CD14-positive monocyte (primary cell): Measurements from ENCODE around the gene MRPL4. TPM values are rescaled to one million over a fixed set of nuclear protein-coding genes. Genes with fewer than 3 reads are reported as not detected.

Source experiments
- DNase-seq, 3 donors: peaks; one replicate each; pipeline ENCODE4 v3.0.0-alpha.2; 2011 to 2022
- H2AFZ ChIP-seq: 2 replicates; pipeline ENCODE4 v1.6.0; 2012; ENCODE audit warnings: mild to moderate bottlenecking, low read depth, low read length, inconsistent platforms; ENCODE audit not compliant: insufficient read depth, poor library complexity, severe bottlenecking
- H3K27ac ChIP-seq, 2 donors: 1 replicate in 1 of 2; 2 replicates in 1 of 2; pipeline ENCODE4 v1.5.1; 2012 to 2013; ENCODE audit warnings: low read length in 2 of 2, control low read depth in 1 of 2, inconsistent platforms in 1 of 2, low read depth in 1 of 2, mild to moderate bottlenecking in 1 of 2
- H3K27me3 ChIP-seq, 2 donors: one replicate each; pipeline versions ENCODE4 v1.6.0 to v1.6.1; 2011 to 2013; ENCODE audit warnings: low read length in 2 of 2; ENCODE audit not compliant: control insufficient read depth in 2 of 2, insufficient read depth in 2 of 2
- H3K36me3 ChIP-seq, 2 donors: replicated peaks in 1 of 2; 1 replicate in 1 of 2; 2 replicates in 1 of 2; pipeline versions ENCODE4 v1.5.1 to v1.6.1; 2012 to 2013; ENCODE audit warnings: low read length in 2 of 2, control low read depth in 1 of 2, inconsistent platforms in 1 of 2, mild to moderate bottlenecking in 1 of 2; ENCODE audit not compliant: insufficient read depth in 2 of 2, control insufficient read depth in 1 of 2
- H3K4me1 ChIP-seq, 2 donors: 1 replicate in 1 of 2; 2 replicates in 1 of 2; pipeline versions ENCODE4 v1.5.1 to v1.6.1; 2012 to 2013; ENCODE audit warnings: low read length in 2 of 2, control low read depth in 1 of 2, inconsistent platforms in 1 of 2, mild to moderate bottlenecking in 1 of 2, moderate library complexity in 1 of 2; ENCODE audit not compliant: insufficient read depth in 2 of 2, control insufficient read depth in 1 of 2
- H3K4me2 ChIP-seq: replicated peaks from 2 replicates; pipeline ENCODE3; 2012; ENCODE audit warnings: low read length, moderate library complexity, mild to moderate bottlenecking; ENCODE audit not compliant: poor library complexity, severe bottlenecking; ENCODE audit errors: extremely low read depth
- H3K4me3 ChIP-seq, 3 experiments: fragments of 200-600 bp in 1 of 3; sonication (generic) in 1 of 3; replicated peaks in 1 of 3; 1 replicate in 2 of 3; 2 replicates in 1 of 3; pipeline ENCODE4 v1.5.1; 2011 to 2013; ENCODE audit warnings: low read length in 3 of 3, mild to moderate bottlenecking in 3 of 3, control low read depth in 2 of 3, low read depth in 2 of 3, inconsistent platforms in 1 of 3, moderate library complexity in 1 of 3
- H3K79me2 ChIP-seq: 2 replicates; pipeline ENCODE4 v1.6.0; 2012; ENCODE audit warnings: mild to moderate bottlenecking, control low read depth, inconsistent platforms, low read length, moderate library complexity; ENCODE audit not compliant: insufficient read depth
- H3K9ac ChIP-seq: 2 replicates; pipeline ENCODE4 v1.6.0; 2017; ENCODE audit warnings: low read length, mild to moderate bottlenecking; ENCODE audit not compliant: insufficient read depth, poor library complexity, severe bottlenecking
- H3K9me3 ChIP-seq, 2 donors: replicated peaks in 1 of 2; 1 replicate in 1 of 2; 2 replicates in 1 of 2; pipeline versions ENCODE4 v1.5.1 to v1.6.1; 2012 to 2013; ENCODE audit warnings: low read length in 2 of 2, control low read depth in 1 of 2; ENCODE audit not compliant: control insufficient read depth in 1 of 2, insufficient read depth in 1 of 2
- H4K20me1 ChIP-seq: 2 replicates; pipeline ENCODE4 v1.6.0; 2012; ENCODE audit warnings: mild to moderate bottlenecking, low read length, control low read depth, moderate library complexity; ENCODE audit not compliant: insufficient read depth
- H3K27ac Mint-ChIP-seq, 7 donors: one replicate each; pipeline ENCODE4 v1.8.0; 2020; ENCODE audit warnings: mild to moderate bottlenecking in 7 of 7, mixed read lengths in 7 of 7, moderate library complexity in 6 of 7, inconsistent platforms in 2 of 7
- H3K27me3 Mint-ChIP-seq, 3 donors: one replicate each; pipeline ENCODE4 v1.8.0; 2021 to 2022; ENCODE audit warnings: low read depth in 3 of 3, mild to moderate bottlenecking in 3 of 3, mixed read lengths in 3 of 3, moderate library complexity in 3 of 3, inconsistent platforms in 1 of 3
- H3K36me3 Mint-ChIP-seq, 2 donors: one replicate each; pipeline ENCODE4 v1.8.0; 2020; ENCODE audit warnings: mixed read lengths in 2 of 2, inconsistent platforms in 1 of 2, mild to moderate bottlenecking in 1 of 2
- H3K4me1 Mint-ChIP-seq: one replicate; pipeline ENCODE4 v1.8.0; 2020; ENCODE audit warnings: mild to moderate bottlenecking, mixed read lengths
- H3K4me3 Mint-ChIP-seq, 2 donors: one replicate each; pipeline ENCODE4 v1.8.0; 2020; ENCODE audit warnings: mild to moderate bottlenecking in 2 of 2, mixed read lengths in 2 of 2, moderate library complexity in 1 of 2
- H3K9me3 Mint-ChIP-seq, 7 donors: one replicate each; pipeline ENCODE4 v1.8.0; 2020 to 2022; ENCODE audit warnings: mixed read lengths in 7 of 7, mild to moderate bottlenecking in 6 of 7, moderate library complexity in 6 of 7, inconsistent platforms in 2 of 7
- CTCF ChIP-seq: fragments of 200-600 bp; IDR thresholded peaks from one replicate; pipeline ENCODE4 v1.8.0; 2022; ENCODE audit warnings: antibody characterized with exemption, mild to moderate bottlenecking
- WGBS: methylation state at CpG from one replicate; pipeline ENCODE4 v1.1.5; 2013; ENCODE audit warnings: missing lambda C conversion rate; ENCODE audit not compliant: insufficient coverage; 5-methylcytosine and 5-hydroxymethylcytosine counted together
- intact Hi-C, 2 donors: fragments of 100-400 bp; cut with micrococcal nuclease; formaldehyde crosslinking; loops; one replicate each; pipeline versions ENCODE4 v1.15.0 to v1.15.1; 2023
- polyA plus RNA-seq, 3 donors: library from polyadenylated mRNA; depleted of rRNA in 1 of 3; unstranded in 2 of 3; stranded (reverse) in 1 of 3; fragments of 300-500 nt in 2 of 3; fragments of >200 nt in 1 of 3; fragmentation: Illumina TruSeq in 2 of 3; gene quantifications; 1 replicate in 2 of 3; 2 replicates in 1 of 3; pipeline ENCODE4 v1.2.3, GENCODE V29; 2012 to 2021

MRPL4 gene
- polyA plus RNA-seq, 3 donors, result 20.4 to 40.2 (median 22.7) TPM

- Mint-ChIP-seq H3K27me3 (peaks cover 2 to 4% (median 3%) of the 10 kb centered on the region in 3 donors), H3K36me3 (peaks cover 20 to 41% of the 10 kb centered on the region in 2 donors), H3K9me3 (peaks cover 0 to 2% (median 0%) of the 10 kb centered on the region in 7 donors), H3K4me3 (peak within 1 kb of the TSS; percentile 88 to 93), H3K4me1 (peaks cover 41% of the 10 kb centered on the region), H3K27ac (peak within 1 kb of the TSS; percentile 97 to 99 (median 98))
- H2AFZ ChIP-seq, result peak within 1 kb of the TSS; percentile 73
- peaks cover 30% of the 10 kb centered on the region for H3K79me2 ChIP-seq
- H3K9me3 ChIP-seq, result no peaks in the 10 kb centered on the region
- H3K4me2 ChIP-seq, result peak within 1 kb of the TSS; percentile 89
- TF ChIP-seq CTCF, result peak; percentile 14
- peaks cover 14 to 21% of the 10 kb centered on the region in 2 donors for H3K36me3 ChIP-seq
- H3K4me1 ChIP-seq, result peaks cover 42 to 55% of the 10 kb centered on the region in 2 donors
- peaks cover 48% of the 10 kb centered on the region for H4K20me1 ChIP-seq
- intact Hi-C loops, result loop anchor here (2.0 to 5.0 kb wide), 3 partner anchors 61 to 110 kb away; partner anchors contain the start of genes RAVER1 (in 2 of the 2) and TYK2 (in 1 of the 2)
- peak within 1 kb of the TSS; percentile 92 for H3K9ac ChIP-seq
- H3K27me3 ChIP-seq, result no peaks in the 10 kb centered on the region
- H3K27ac ChIP-seq, result peak within 1 kb of the TSS; percentile 95 to 96
- peak; percentile 91 to 99 (median 95) for DNase-seq
- H3K4me3 ChIP-seq, result peak within 1 kb of the TSS; percentile 75 to 96 (median 76)
- under 1% methylated on average over 45 of the region's 51 CpGs for WGBS
Observed at GRCh38 chr19:10270616-10271394, 18.8 kb downstream of the MRPL4 start, which contains the start of gene ICAM1. ICAM1 (plus strand) TSS chr19:10271120; CDS start chr19:10271160, 40 bp downstream.

DNA sequence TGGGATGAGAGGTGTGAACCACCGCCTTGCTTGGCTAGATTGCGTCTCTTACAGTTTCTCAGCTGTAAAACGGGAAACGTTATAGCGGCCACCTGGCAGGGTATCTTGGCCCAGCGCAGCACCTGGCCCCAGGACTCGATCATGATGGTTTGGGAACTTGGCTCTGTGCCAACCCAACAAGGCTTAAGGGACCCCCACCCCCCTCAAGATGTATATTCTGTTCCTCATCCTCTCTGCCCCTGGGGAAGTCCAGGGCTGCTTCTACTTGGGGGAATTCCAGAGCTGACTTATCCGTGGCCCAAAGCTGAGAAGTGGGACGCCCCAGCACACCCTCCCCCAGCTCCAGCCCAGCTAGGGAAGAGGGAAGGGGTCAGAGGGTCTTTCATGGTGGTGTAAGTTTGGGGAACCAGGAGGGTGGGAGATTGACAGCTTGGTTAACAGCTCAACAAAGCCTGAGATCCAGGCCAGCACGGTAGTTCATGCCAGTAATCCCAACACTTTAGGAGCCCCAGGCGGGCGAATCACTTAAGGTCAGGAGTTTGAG, 19.6 kb downstream of the MRPL4 start:
- peak overlapping the region; percentile 75 to 96 (median 76) for H3K4me3 ChIP-seq
- peak; percentile 74 to 96 (median 84) for DNase-seq
- no peak overlapping the region for H2AFZ ChIP-seq
- TF ChIP-seq CTCF, result no peak
- no peaks in the 10 kb centered on the region for H3K27me3 ChIP-seq
- H3K36me3 ChIP-seq, result peaks cover 19 to 29% of the 10 kb centered on the region in 2 donors
- intact Hi-C loops, result loop anchor here (2.0 to 5.0 kb wide), 3 partner anchors 61 to 109 kb away; partner anchors contain the start of genes RAVER1 (in 2 of the 2) and TYK2 (in 1 of the 2)
- peak overlapping the region; percentile 95 to 96 for H3K27ac ChIP-seq
- peaks cover 42 to 60% of the 10 kb centered on the region in 2 donors for H3K4me1 ChIP-seq
- H3K79me2 ChIP-seq, result peaks cover 30% of the 10 kb centered on the region
- peaks cover 41% of the 10 kb centered on the region for H3K4me1 Mint-ChIP-seq
- H3K4me3 Mint-ChIP-seq, result peak overlapping the region; percentile 88 to 93
- H3K27ac Mint-ChIP-seq, result peak overlapping the region; percentile 97 to 99 (median 98)
- peaks cover 23 to 49% of the 10 kb centered on the region in 2 donors for H3K36me3 Mint-ChIP-seq
- H3K4me2 ChIP-seq, result peak overlapping the region; percentile 89
- H3K27me3 Mint-ChIP-seq, result peaks cover 2 to 4% (median 3%) of the 10 kb centered on the region in 3 donors
- H3K9ac ChIP-seq, result peak overlapping the region; percentile 92
- H4K20me1 ChIP-seq, result peaks cover 56% of the 10 kb centered on the region
- no peaks in the 10 kb centered on the region for H3K9me3 ChIP-seq
- 3% methylated on average over 6 of the region's 12 CpGs for WGBS
- peaks cover 0 to 2% (median 0%) of the 10 kb centered on the region in 7 donors for H3K9me3 Mint-ChIP-seq
